GM18858 (cell line): ENCODE results near the gene TMA7B.

Experiments
- ATAC-seq: cut with Tn5 transposase; IDR thresholded peaks from one replicate; pipeline ENCODE4 v1.9.1; 2021; ENCODE audit not compliant: unreplicated experiment

Gene TMA7B

DNA sequence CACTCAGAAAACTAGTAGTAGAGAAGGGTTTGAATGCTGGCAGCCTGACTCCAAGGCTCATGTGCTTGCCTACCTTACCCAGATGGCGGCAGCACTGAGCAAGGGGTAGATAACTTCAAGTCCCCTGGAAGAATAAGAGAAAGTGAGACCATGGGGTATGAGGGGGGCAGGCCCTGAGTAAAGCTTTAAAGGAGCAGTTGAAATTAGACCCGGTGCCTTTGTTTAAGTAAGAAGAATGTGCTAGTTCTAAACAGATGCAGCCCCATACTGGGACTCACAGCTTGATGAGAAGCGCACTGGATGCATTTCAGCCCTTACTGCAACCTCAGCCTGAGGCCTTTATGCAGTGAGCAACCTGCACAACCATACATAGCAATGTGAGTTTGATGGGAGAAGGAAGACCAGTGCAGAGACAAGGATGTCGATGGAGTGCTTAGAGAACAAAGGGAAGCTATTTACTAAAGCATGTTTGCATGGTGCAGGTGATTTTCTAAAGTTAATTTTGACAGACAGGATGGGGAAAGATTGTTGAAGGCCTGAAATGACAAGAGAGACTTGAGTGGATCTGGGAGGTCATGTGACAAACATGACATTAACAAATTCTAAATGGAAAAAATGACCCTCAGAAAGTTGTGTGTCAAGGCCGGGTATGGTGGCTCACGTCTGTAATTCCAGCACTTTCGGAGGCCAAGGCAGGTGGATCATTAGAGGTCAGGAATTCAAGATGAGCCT lies 27.1 kb upstream of the TMA7B start:
- no peak for ATAC-seq

DNA sequence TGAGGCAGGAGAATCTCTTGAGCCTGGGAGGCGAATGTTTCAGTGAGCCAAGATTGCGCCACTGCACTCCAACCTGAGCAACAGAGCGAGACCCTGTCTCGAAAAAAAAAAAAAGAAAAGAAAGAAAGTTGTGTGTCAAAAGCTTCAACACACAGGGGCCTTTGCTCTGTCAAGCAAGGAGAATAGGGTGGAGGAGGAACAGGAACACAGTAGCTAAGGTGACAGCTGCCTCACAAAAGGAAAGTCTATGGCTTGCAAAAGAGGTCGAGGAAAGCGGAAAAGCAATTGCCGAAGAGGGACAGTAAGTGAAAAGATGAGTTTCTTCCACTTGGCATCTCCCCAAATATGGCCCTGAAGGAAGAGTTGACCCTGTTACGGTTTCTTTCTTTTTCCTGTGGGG lies 26.5 kb upstream of the TMA7B start:
- no peak for ATAC-seq

DNA sequence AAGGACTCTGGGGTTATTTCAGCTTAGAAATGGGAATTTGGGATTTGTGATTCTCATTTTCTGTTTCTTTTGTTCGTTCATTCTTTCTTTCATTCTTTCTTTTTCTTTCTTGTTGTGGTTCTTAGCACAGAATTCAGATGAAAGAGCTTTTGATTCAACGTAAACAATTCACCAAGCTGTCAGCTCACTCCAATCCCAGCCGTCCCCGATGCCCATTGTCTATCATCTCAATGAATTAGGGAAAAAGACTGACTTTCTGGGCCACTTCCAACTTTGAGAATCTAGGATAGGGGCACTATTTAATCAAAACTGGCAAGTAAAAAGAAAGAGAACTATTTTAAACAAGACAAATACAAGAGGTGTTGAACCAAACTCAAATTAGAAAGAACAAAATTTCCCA lies 25.1 kb upstream of the TMA7B start:
- ATAC-seq = no peak

DNA sequence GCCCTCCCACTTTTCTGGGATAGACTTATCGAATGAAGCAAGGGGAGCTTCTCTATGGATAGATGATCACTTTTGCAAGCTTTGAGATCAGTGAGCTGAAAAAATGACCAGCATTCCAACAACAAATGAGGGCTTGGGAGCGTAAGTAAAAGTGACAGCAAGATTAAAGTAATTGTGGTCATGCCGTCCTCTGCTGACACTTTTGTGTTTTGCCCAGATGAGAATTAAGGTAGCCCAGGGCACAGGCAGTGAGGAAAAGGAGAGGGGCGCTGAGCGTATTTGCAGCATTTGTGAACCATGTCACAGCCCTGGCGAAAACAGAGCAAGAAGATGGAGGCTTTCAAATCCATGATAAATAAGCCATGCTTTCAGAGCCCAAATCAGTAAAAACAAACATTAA lies 24.6 kb upstream of the TMA7B start:
- ATAC-seq = no peak

DNA sequence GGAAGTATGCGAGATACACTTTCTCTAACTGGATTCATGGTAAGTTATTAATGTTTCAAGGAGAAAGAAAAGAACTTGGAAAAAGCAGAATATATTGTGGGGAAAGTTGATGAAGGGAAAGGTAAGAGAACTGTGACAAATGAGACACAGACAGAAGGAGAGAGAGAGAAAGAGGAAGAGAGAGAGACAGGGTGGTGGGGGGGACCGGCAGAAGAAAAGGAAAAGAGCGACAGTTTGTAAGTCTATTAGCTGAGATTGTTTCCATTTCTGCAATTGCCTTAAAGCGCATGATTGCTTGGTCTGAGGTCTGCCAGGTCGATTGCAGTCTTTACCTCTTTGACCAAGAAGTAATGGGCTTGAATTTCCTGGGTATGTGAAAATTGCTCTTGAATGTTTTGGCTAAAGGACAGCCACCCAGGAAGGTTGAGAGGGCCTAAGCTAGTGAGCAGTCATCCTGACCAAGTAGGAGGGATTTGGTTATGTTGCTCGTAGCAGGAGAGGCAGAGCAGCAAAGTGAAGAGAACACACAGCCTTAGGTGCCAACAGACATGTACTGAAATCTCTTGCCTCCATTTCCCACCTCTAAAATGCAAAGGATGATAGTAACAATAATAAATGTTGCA lies 23.6 kb upstream of the TMA7B start:
- no peak for ATAC-seq

DNA sequence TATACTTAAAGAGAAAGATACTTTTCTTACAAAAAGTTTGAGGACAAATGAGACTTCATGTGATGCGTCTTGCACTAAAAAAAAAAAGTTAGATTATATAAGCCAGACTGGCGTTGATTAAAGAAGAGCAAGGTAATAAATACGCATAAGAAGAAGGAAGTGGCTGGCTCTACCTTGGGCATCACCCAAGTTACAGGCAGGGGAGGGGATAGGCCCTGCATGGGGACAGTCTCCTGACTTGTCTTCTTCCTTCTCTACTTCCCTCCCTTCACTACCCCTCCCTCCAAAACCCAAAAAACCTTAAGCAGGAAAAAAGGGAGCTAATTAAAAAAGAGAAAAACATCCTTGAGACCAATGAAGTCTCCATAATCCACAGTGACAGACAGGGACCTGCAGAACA lies 22.3 kb upstream of the TMA7B start:
- no peak for ATAC-seq

DNA sequence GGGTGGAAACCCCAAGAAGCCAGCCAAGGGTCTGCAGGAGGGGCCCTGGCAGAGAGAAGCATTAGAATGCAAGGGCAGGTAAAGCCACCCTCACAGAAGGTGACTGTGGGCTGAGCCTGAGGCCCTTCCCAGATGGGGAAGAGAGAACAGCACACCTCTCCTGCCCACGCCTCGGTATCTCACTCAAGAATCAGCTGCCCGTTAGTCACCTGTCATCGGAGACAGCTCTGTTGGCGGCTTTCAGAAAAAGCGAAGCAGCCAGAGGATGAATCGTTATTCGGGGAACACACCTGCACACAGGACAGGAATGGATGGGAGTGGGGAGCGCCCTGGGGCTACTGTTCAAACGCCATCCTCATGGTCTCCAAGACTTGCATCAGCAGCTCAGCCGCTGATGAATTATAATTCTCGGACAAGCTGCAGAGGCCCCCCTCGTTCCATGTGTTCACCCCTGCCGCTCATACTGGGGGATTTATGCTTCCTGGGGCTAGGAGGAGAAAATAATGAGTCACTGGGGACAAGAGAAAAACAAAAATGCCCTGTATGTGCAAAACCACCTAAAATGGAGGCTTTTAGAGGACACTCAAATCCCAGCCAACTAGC lies 21.6 kb upstream of the TMA7B start:
- ATAC-seq = no peak

DNA sequence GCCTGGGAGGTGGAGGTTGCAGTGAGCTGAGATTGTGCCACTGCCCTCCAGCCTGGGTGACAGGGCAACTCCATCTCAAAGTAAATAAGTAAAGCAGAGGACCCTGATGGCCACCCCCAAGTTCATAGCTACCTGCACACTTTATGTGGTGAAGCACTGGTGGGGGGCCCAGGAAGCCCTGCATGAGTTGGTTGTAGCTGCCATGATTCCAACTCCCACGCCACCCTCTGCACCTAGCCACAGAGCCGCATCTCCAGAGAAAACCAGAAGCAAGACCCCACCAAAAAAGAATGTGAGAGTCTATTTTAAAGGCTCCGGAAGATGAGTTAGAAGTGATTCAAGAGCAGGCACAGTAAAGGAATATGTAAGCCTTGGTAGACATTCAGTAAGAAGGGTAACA lies 20.4 kb upstream of the TMA7B start:
- no peak for ATAC-seq

DNA sequence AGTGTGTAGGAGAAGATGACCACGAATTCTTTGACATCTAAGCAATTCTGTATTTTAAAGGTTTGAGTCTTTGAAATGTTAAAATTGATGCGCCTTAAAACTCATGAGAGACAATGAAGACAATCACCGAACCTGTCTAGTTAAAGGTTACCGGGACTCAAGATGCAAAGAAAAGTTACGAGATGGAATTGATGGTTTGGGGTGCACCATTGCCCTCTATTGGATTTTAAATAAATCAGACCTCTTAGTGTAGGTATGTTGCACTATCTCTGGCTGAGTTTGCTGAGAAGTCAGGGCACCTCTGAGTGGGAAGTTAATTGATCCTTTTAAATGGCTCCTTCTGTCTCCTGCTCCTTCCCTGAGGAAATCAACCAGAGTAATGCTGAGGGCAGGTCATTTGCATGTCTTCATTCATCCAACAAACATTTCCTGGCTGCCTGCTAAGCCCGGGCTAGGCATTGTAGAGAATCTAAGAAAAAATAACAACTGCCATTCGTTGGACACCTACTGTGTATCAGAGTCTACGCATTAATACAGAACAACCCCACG lies 19.4 kb upstream of the TMA7B start:
- ATAC-seq = no peak

DNA sequence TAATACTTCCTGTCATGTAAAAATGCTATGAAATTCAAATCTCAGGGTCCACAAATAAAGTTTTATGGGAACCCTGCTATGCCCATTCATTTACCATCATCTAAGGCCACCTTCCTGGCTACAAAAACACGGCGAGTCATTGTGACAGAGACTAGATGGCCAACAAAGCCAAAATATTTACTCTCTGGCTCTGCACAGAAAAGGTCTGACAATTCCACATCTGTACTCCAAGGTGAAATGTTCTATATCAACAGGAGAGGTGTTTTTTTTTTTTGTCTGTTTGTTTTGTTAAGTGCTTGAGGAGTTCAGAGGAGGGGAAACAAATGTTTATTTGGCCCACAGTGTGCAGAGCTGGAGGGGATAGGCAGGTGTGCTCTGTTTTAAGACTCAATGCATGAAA lies 18.6 kb upstream of the TMA7B start:
- ATAC-seq = no peak

DNA sequence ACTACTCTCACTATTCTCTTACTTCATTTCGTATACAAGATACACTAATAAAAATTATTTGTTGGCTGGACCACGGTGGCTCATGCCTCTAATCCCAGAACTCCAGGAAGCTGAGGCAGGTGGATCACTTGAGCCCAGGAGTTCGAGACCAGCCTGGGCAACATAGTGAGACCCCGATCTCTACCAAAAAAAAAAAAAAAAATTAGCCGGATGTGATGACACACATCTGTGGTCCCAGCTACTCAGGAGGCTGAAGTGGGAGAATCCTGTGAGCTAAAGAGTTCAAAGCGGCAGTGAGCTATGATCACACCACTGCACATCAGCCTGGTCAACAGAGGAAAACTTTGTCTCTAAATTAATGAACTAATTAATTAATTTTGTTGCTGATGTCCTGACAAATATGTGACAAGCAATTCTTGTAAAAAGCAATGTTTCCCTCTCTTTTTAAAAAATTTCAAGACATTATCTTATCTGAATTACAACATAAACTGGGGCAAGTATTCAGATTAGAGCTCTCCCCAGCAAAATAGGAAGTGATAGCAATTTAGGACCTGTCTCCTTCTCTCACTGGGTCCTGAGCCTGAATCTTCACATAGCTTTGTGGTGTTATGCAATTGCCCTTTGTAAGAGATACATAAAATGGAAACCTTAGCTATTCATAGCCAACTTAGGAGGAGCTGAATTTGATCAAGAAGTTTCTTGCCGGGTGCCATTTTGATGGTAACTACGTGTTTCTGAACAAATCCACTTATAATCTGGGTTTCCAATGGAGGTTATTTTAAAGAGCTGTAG lies 17.6 kb upstream of the TMA7B start:
- no peak for ATAC-seq

DNA sequence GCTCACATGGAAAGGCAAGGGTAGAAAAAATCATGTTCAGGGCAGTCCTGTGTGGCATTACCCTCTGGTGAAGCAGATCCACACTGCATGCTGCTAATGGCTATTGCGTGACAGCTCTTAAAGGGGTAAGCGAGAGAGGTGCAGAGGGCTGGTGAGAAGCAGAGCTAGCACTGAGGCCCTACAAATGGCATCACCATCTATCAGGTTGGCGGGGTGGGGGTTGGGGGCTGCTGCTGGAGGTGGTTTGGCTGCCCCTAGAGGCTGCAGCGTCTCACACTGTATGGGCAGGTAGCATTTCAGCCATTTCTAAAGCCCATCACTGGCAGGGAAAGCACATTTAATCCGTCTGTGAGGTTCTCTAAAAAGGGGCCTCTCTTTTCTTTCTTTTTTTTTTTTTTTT lies 16.9 kb upstream of the TMA7B start:
- ATAC-seq = no peak

DNA sequence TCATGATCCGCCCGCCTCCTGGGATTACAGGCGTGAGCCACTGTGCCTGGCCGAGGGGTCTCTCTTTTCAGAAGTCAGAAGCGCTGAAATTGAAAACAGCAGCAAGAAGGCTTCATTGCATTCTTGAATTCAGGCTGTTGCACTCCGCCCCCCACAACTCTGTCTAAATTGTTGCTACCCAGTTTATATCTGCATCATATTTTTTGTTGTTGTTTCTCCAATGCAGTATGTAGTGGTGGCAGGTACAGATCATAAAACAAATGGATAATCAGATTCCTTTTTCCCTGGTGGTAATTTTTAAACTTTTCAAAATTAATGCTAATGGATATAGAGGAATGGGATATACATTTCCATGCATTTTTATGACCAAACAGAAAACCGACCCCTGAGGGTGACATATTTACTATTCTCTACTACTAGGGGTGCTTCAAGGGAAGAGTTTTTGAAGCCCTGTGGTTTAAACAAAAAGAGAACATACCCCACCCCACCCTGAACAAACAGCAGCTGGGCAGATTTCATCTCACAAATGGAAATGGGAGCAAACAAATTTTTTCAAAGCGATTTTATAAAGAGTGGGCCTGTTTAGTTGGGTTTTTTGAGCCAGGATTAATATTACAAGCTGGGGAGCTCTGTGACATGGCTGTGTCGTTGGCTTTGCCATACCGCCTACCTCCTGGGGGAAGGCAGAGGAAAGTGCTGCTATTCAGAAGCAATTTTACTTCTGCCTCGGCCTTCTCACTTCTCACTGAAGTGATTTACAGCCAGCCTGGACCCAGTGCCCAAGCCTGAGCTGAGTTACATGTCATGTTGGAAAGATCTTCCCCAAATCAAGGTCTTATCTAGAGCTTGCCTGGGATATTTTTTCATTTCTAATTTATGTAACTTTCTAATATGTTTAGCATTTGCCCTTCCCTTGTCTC lies 16.0 kb upstream of the TMA7B start:
- ATAC-seq = no peak

DNA sequence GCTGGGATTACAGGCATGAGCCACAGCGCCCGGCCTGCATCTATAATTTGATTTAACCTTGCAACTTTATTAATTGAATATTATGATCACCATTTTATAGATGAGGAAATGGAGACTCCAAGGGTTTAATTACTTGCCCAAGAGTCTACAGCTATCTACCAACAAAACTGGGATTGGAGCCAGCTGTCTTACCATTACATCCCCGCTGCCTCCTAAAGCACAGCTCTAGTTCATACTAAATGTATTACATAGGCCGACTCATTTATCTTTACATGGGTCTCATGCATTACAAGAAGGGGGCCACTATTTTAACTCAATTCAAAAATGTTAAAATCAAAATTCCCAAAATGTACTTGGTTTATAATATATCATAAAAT lies 14.1 kb upstream of the TMA7B start:
- ATAC-seq = no peak

DNA sequence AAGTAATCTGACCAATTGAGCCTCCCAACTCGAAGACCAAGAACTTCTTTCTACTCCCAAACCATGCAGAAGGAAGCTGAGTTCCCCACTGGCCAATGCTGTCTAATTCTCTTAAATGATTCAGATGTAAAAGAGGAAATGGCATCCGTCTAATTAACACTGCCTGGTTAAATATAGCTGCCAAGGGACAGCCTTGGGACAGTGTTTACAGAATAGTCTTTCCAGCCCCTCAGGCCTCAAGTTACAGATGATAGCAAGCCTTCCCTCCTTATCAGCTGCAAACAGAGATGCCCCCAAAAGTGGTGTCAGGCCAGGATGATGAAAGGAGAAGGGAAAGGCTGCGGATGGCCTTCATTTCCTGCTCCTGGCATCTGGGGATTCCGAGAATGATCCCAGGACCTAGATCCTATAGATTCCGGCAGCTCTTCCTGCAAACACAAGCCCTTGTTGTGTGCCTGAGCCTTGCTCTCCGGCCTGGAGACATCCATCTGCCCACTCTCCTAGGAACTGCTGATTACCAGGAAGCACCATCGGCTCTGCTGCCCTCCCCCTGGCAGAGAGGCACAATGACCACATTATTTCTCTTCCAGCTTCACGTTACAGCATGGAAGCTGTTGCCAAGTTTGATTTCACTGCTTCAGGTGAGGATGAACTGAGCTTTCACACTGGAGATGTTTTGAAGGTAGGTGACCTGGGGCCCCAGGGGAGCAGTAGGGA lies 13.5 kb upstream of the TMA7B start:
- ATAC-seq = no peak

DNA sequence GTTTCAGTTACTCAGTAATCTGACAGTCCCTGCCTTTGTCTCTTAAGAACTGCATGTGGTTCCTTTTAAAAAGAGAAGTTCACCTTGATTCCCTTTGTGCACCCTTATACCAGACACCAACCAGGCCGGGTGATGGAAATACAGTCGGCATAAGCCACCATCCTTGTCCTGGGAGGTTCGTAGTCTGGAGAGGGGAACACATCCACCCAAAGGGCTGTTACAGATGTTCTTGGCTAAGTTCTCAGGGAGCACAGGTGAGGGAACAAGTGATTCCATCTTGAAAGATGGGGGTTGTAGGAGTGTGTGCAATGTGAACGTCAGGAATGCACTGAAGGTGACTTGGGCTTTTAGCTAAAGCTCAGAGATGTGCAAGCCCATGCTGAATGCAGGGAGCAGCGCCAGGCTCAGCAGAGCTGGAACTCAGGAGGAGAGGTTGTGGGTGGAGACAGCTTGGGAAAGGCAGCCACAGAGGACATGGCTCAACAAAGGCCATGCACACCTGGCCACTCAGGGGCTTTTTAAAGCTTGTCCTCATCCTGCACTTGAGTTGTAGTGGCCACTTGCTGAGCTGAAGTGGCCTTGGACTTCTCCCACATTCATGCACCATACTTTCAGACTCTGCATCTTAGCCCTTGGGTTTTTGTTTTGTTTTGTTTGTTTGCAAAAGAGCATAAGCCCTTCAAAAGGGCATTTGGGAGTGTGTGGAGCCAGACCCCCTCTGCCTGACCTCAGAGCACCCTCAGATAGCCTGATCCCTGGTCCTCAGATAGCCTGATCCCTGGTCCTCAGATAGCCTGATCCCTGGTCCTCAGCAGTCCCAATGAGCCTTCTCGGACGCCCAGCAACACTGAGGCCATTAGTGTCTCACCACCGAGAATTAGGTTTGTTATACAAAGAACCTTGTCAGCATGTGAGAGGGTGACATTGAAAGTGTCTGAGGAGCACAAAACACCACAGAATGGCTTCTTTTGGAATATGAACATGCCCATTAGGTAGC lies 12.7 kb upstream of the TMA7B start:
- no peak for ATAC-seq

DNA sequence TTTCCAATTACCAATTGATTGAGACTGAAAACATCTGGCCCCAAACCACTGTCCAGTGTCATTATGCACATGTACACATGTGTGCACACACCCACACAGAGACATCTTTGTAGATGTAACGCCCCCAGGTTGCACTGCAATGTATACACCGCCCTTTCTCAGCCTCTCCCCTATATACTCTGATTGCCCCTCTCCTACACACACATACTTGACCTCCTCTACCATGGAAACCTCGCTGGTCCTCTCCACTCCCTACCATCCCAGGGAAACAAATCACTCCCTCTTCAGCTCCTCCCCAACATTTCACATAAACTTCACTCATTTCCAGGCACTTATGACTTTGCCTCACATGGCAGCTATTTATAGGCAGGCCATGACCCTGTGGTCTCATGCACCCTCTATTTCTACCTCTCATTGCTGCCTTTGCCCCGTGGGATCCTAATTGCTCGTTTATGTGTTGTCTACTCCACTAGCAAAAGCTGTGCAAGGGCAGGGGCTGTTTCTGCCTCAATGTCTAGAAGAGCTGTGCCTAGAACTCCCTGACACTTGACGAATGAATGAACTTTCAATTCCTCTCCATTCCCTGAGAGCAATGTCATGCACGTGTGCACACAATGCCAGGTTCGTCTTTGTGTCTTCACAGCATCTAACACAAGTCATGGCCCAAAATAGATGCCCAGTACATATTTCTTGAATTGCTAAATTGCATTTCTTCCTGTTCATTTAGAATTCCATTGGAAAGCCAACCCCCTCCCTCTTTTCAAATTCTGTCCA lies 10.0 kb upstream of the TMA7B start:
- no peak for ATAC-seq
